Liver (tissue), 3 donors: ENCODE data around the gene ZACN.

ENCODE experiments used
- EGR1 ChIP-seq, 2 donors: IDR thresholded peaks; 2 replicates each; pipeline ENCODE4 v1.6.1; 2016 to 2018; ENCODE audit warnings: antibody characterized with exemption in 2 of 2, low read depth in 2 of 2
- JUND ChIP-seq, 2 donors: IDR thresholded peaks; 2 replicates each; pipeline ENCODE4 v1.6.1; 2016; ENCODE audit warnings: antibody characterized with exemption in 2 of 2
- TF ChIP-seq, protein P1 (sequence below): fragments of 150-350 bp; IDR thresholded peaks from 2 replicates; pipeline ENCODE4 v1.5.1; 2017; ENCODE audit warnings: improper control_type of control experiment, low read depth, low read length; ENCODE audit not compliant: missing input control
- donor health status: healthy.
- donor health status: healthy.

DNA sequence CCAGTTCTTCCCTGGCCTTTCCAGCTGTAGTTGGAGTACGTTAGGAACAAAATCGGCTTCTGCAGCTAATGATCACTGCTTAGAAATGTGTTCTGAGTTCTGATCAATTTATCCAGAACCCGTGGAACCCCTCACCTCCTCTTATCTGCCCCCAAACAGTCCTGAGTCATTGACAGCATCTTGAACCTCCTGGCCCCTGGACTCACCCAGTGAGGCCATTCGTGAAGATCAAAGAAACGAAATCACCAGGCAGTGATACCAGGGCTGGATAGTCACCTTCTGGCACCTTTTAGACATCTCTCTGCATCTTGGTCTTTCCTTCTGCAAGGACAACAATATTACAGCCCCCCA lies 41.7 kb downstream of the ZACN start:
- TF ChIP-seq JUND (IDR thresholded peaks at IDR 0.05) (no peak), EGR1 (IDR thresholded peaks at IDR 0.05; ENCODE audit: low read depth in 2 of 2) (no peak)
- TF ChIP-seq, protein P1, sequence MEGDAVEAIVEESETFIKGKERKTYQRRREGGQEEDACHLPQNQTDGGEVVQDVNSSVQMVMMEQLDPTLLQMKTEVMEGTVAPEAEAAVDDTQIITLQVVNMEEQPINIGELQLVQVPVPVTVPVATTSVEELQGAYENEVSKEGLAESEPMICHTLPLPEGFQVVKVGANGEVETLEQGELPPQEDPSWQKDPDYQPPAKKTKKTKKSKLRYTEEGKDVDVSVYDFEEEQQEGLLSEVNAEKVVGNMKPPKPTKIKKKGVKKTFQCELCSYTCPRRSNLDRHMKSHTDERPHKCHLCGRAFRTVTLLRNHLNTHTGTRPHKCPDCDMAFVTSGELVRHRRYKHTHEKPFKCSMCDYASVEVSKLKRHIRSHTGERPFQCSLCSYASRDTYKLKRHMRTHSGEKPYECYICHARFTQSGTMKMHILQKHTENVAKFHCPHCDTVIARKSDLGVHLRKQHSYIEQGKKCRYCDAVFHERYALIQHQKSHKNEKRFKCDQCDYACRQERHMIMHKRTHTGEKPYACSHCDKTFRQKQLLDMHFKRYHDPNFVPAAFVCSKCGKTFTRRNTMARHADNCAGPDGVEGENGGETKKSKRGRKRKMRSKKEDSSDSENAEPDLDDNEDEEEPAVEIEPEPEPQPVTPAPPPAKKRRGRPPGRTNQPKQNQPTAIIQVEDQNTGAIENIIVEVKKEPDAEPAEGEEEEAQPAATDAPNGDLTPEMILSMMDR: no peak
